UCSD-AML1 (cell line): ENCODE data around the gene ERBB2.
"Not testable (repeated sequence)": the region's sequence is repeated elsewhere in the genome, so short reads cannot be mapped to it uniquely, and the experiment has no call there.

Experiments
- DNase-seq: peaks from one replicate; lab custom pipeline; 2025; ENCODE audit not compliant: unreplicated experiment; lab: John Stamatoyannopoulos, UW

The ERBB2 gene

DNA sequence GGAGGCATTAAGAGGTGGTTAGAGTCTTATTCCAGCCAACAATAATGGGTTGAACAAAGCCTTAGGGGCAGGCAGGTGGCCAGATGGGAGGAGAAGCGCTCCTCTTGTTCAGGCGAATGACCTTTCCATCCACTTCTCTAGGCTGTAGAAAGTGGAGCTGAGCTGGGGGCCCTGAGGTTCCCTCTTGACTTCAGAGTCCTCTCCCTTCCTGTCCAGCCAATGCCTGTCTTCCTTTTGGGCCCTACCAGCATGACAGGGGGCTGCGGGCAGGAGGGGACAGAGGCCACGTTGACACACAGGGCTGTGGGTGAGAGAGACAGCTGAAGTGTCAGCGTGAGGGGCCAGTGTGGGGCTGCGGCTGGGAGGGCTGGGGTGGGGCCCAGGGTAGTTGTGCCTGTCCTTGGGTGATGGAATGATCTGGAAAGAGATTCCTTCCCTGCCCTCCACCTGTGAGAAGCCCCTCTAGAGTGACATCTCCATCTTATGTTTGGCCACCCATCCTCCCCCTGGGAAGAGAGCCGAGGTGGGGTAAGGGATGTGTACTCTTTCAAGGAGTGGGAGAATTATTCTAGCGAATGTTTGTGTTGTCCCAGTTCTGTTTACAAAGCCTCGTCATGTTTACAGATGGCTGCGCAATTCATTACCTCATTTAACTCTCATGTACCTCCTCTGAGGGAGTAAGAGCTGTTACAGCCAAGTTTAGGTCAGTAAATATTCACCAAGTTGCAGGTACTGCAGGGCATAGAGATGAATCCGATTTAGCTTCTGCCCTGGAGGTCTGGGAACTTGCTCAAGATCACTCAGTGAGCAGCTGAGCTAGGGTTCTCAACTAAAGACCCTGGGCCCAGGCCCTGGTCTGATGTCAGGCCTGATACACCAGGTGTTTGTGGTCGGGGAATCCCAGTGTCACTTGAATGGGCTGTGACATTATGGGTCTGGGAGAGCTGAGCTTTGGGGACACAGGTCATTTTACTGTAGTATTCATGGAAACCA, 3.3 kb downstream of the ERBB2 start:
- DNase-seq = no peak

DNA sequence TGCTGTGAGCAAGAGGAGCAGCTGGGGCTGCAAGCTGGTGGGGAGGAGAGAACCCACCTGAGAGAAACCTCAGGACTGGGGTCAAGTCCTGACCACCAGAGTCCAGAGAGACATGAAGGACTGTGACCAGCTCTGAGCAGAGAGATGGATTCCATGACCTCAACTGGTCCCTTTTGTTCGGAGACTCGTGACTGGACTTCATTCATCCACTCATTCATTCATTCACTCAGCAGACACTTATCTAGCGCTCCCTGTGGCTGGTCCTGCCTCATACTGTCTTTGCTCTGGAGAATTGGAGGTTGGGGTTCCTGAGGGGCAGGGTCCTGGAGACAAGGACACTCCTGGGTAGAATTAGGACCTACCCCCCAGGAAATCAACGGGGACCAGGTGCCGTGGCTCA, 4.0 kb downstream of the ERBB2 start:
- DNase-seq = no peak

DNA sequence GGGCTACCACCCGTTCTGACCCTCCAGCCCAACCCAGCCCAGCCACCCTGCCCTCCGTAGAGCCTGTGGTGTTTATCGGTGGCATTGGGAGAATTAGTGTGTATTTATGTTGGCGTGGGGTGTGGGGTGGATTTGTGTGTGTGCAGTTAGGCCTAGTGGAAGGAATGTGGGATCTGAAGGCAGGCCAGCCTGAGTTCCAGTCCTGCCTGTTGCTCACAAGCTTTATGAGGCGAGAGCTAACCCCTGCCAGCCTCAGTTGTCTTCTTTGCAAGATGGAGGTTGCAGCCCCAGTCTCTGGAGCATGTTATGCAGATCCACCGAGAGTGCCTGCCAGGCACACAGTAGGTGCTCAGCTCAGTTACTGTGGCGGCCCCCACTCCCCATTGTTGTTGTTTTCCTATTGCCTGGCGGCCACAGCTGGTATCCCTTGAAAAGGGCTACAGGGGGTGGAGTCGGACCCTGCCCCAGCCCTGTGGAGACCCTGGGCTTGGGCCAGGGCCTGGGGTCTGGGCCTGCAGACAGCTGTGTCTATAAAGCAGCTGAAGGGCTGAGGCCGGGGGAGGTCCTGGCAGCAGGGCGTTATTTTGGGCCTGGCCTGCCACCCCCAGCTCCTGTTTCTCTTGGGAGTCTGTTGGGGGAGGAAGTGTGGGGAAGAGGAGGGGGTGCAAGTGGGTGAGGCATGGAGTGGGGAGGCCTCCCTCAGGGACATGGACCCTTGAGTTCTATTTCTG, 5.1 kb downstream of the ERBB2 start:
- DNase-seq = no peak

DNA sequence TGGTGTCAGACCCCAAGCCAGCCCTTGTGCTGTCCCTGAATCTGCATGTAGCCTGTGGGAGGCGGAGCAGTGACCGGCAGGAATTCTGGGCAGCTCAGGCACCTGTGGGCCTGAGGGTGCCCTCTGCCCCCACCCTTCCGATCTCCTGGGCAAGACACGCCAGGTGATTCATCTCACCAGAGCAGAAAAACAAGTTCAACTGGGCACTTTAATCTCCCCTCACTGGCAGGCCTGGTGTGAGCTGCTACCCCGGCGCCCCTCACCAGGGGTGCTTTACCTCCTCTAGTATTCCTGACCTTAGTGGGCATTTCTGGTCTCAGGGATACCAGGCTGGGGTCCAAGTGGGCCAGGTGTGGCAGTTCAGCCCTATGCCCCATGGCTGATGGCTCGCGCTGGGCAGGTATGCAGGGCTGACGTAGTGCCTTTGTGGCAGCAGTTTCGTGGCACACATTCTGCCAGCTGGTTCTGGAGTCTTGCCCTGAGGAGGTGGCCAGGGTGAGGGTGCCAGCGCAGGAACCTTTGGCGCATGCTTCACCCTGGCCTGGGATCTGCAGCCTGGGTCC, 6.0 kb downstream of the ERBB2 start:
- no peak for DNase-seq

DNA sequence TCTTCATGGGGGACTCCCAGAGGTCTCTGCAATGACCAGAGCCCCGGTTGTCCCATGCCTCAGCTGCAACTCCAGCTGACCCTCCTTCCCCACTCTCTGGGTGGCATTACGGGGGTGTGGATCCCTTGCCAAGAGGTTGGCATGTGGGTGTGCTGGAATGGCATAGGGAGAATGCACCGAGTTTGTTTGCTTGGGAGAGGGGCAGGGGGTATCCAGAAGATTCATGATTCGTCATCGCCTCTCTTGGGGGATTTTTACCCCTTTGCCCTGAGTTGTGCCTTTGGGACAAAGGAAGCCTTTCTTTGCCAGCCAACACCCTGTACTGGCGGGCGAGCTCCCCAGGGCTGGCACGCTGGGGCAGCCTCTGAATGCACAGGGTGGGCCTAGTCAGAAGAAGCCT, 6.5 kb downstream of the ERBB2 start:
- no peak for DNase-seq

DNA sequence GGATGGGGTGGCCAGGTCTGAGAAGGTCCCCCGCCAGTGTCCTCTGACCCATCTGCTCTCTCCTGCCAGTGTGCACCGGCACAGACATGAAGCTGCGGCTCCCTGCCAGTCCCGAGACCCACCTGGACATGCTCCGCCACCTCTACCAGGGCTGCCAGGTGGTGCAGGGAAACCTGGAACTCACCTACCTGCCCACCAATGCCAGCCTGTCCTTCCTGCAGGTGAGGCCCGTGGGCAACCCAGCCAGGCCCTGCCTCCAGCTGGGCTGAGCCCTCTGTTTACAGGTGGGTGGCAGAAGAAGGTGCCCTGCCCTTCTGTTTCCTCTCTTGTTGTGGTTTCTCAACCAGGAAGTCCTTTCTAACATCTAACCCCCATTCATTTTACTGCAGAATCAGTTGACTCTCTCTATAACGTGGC, 7.1 kb downstream of the ERBB2 start:
- DNase-seq = no peak

DNA sequence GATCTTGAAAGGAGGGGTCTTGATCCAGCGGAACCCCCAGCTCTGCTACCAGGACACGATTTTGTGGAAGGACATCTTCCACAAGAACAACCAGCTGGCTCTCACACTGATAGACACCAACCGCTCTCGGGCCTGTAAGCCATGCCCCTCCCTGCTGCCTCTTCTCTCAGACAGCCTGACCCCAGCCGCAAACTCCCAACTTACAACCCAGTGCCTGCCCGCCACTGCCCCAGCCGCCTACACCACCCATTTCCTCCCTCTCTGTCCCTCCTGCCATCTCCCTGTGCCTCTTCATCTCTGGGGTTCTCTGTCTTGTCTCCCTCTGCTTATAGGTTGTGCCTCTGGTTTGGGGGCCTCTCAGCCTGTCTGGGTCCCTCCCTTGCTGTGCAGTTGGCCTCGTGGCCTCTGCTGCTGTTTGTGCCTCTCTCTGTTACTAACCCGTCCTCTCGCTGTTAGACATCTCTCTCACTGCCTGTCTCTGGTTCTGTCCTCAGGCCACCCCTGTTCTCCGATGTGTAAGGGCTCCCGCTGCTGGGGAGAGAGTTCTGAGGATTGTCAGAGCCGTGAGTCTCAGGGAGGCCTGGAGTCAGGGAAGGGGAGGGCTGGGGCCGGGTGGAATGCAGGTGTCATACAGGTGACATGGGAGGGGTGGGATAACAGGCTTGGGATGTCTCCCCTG, 9.6 kb downstream of the ERBB2 start:
- no peak for DNase-seq

DNA sequence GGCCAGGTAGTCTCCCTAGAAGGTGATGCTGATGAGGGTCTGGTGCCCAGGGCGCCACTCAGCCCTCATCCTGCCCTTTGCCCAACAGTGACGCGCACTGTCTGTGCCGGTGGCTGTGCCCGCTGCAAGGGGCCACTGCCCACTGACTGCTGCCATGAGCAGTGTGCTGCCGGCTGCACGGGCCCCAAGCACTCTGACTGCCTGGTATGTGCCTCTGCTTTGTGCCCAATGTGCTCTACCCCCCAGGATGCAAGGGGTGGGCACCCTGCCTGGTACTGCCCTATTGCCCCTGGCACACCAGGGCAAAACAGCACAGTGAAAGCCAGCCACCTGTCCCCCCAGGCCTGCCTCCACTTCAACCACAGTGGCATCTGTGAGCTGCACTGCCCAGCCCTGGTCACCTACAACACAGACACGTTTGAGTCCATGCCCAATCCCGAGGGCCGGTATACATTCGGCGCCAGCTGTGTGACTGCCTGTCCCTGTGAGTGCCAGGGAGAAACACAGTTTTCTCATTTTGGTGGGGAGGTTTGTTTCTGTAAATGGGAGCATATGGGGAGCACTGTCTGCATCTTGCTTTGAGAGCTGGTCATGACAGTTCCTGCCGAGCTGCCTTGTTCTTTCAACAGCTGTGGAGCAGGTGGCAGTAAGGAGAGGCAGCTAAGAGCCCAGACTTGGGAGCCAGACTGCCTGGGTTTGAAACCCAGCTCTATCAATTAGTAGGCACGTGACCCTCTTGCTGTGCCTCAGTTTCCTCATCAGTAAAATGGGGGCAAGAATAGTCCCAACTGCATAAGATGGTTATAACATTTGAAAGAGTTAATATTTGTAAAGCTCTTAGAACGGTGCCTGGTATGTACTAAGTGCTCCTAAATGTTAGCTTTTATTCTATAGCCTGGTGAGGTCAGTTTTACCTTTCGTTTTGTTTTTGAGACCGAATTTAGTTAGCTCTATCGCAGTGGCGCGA, 10.4 kb downstream of the ERBB2 start:
- DNase-seq = no peak

DNA sequence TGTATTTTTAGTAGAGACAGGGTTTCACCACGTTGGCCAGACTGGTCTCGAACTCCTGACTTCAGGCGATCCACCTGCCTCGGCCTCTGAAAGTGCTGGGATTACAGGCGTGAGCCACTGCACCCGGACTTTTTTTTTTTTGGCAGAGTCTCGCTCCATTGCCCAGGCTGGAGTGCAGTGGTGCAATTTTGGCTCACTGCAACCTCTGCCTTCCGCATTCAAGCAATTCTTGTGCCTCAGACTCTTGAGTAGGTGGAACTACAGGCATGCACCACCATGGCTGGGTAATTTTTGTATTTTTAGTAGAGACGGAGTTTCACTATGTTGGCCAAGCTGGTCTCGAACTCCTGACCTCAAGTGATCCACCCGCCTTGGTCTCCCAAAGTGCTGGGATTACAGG, 11.2 kb downstream of the ERBB2 start:
- DNase-seq = not testable (repeated sequence)

DNA sequence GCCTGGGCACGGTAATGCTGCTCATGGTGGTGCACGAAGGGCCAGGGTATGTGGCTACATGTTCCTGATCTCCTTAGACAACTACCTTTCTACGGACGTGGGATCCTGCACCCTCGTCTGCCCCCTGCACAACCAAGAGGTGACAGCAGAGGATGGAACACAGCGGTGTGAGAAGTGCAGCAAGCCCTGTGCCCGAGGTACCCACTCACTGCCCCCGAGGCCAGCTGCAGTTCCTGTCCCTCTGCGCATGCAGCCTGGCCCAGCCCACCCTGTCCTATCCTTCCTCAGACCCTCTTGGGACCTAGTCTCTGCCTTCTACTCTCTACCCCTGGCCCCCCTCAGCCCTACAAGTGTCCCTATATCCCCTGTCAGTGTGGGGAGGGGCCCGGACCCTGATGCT, 12.0 kb downstream of the ERBB2 start:
- DNase-seq = no peak

DNA sequence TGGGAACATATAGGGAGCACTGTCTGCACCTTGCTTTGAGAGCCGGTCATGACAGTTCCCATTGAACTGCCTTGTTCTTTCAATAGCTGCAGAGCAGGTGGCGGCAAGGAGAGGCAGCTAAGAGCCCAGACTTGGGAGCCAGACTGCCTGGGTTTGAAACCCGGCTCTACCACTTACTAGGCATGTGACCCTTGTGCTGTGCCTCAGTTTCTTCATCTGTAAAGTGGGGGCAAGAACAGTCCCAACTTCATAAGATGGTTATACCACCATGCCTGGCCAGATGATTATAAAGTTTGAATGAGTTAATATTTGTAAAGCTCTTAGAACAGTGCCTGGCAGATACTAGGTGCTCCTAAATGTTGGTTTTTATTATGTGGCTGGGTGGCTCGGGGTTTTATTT, 14.4 kb downstream of the ERBB2 start:
- DNase-seq = no peak

DNA sequence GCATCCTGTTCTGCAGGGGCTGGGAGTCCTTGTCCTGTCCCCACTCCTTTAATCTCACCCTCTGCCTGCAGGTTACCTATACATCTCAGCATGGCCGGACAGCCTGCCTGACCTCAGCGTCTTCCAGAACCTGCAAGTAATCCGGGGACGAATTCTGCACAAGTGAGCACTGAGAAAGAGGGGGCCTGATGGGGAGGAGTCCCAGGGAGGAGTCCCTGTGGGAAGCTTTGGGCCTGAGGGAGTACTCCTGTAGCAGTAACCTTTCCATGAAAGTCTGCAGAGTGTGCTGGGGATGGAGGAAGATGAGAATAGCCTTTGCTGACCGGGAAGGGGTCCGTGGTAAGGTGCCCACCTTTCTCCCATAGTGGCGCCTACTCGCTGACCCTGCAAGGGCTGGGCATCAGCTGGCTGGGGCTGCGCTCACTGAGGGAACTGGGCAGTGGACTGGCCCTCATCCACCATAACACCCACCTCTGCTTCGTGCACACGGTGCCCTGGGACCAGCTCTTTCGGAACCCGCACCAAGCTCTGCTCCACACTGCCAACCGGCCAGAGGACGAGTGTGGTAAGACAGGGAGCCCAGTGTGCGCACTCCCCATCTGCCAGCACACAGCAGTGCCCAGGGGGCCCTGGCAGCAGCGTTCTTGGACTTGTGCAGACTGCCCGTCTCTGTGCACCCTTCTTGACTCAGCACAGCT, 15.7 kb downstream of the ERBB2 start:
- no peak for DNase-seq

DNA sequence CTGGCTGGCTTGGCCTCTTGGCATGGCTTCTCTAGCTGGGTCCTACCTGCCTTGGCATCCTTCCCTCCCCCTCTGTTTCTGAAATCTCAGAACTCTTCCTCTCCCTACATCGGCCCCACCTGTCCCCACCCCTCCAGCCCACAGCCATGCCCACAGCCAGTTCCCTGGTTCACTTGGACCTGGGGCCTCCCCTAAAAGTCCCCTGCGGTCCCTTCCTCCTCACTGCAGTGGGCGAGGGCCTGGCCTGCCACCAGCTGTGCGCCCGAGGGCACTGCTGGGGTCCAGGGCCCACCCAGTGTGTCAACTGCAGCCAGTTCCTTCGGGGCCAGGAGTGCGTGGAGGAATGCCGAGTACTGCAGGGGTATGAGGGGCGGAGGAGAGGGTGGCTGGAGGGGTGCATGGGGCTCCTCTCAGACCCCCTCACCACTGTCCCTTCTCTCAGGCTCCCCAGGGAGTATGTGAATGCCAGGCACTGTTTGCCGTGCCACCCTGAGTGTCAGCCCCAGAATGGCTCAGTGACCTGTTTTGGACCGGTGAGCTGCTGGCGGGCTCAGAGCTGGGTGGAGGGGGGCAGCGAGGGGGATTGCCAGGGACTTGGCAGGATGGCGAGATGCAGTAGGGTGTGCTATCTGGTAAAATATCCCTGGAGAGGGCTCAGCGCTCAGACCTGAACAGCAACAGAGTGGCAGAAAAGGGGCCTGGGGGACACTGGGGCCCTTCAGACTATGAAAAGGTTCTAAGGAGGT, 16.4 kb downstream of the ERBB2 start:
- DNase-seq = no peak

DNA sequence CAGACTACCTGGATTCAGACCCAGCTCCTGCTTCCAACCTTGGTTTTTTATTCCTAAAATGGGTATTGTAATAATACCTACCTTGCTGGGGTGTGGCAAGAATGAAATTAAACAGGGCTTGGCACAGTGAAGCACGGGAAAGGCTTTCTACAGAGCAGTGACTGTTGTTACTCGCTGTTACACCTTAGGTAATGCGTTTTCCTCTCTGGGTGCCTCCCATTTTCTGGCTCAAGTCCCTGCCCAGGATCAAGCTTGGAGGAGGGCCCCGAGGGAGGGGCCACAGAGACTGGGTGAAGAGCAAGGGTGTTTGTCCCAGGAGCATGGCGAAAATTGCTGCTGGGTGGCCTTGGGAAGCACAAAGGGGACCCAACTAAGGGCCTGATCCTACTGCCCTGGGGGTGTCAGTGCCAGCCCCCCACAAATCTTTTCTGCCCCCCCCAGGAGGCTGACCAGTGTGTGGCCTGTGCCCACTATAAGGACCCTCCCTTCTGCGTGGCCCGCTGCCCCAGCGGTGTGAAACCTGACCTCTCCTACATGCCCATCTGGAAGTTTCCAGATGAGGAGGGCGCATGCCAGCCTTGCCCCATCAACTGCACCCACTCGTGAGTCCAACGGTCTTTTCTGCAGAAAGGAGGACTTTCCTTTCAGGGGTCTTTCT, 17.1 kb downstream of the ERBB2 start:
- DNase-seq = no peak

DNA sequence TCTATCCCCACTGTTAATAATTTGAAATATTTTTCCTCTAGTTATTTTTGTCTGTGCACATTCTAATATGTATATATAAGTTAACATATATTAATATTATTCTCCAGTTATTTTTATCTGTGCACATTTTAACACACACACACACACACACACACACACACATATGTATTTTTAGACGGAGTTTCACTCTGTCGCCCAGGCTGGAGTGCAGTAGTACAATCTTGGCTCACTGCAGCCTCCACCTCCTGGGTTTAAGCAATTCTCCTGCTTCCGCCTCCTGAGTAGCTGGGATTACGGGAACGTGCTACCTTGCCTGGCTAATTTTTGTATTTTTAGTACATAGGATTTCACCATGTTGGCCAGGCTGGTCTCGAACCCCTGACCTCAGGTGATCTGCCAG, 17.8 kb downstream of the ERBB2 start:
- no peak for DNase-seq

DNA sequence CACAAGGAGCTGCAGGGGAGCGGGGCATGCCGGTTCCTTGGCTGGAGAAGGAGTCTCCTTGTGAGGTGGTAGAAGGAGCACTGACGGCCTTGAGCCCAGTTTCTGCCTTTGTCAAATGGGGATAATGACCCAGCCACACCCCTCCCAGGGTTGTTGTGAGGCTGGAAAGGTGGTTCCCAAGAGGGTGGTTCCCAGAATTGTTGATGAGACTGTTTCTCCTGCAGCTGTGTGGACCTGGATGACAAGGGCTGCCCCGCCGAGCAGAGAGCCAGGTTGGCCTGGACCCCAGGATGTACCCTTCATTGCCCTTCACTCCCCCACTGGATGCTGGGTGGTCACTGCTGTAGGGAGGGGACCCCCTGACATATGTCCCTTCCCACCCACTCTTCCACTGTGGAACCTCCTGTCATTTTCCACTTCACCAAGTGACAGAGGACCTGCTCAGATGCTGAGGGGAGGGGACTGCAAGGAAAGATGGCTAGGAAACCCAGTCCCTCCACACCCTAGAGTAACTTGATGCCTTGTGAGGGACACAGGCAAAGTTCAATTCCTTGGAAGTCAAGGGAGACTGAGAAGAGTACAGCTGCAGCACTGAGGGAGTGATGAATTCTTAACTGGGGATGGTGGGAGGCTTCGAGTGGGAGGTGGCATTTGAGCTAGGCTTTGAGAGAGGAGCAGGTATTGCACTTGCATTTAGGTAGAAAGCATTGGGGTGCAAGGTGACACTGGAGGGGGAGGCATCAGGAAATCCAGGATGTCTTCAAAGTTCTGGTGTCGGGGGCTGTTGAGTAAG, 19.9 kb downstream of the ERBB2 start:
- DNase-seq = no peak

DNA sequence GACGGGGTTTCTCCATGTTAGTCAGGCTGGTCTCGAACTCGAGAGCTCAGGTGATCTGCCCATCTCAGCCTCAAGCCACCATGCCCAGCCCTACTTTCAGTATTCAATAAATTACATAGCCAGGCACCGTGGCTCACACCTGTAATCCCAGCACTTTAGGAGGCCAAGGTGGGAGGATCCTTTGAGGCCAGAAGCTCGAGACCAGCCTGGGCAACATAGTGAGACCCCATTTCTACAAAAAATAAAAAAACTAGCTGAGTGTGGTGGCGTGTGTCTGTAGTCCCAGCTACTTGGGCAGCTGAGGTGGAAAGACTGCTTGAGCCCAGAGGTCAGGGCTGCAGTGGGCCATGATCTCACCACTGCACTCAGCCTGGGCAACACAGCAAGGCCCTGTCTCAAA, 22.2 kb downstream of the ERBB2 start:
- DNase-seq = no peak
